ENCODE measurements around the gene FXR2.

- TF ChIP-seq EGR1 (IDR thresholded peaks at IDR 0.05; ENCODE audit: low read depth in 2 of 2), result no peak
- no peak for TF ChIP-seq CTCF (IDR thresholded peaks at IDR 0.05; ENCODE audit: low read depth, low read length, missing input control)
- TF ChIP-seq SP1 (IDR thresholded peaks at IDR 0.05), result no peak
- TF ChIP-seq TAF1 (conservative IDR thresholded peaks at IDR 0.05), result no peak
- no peak for TF ChIP-seq MAX (IDR thresholded peaks at IDR 0.05)
- TF ChIP-seq GABPA (IDR thresholded peaks at IDR 0.05 in 1 of 2, conservative IDR thresholded peaks at IDR 0.05 in 1 of 2), result no peak
Measured at GRCh38 chr17:7589891-7590691, 24.6 kb downstream of the FXR2 start, which contains the start of gene SOX15.

Data from liver (tissue), 3 donors.